HepG2 (cell line): Measurements from ENCODE around the gene PPP1R13B. TPM values are rescaled to one million over a fixed set of nuclear protein-coding genes. Genes with fewer than 3 reads are reported as not detected.

Source experiments
- EED ChIP-seq: sonication (generic); formaldehyde crosslinking; IDR thresholded peaks from 2 replicates; pipeline ENCODE4 v1.5.0; 2020; ENCODE audit warnings: mild to moderate bottlenecking, missing genetic modification reagents
- GABPB1 ChIP-seq: IDR thresholded peaks from 2 replicates; pipeline ENCODE4 v1.6.1; 2016; ENCODE audit warnings: mild to moderate bottlenecking, missing genetic modification reagents, moderate library complexity, missing compliant biosample characterization
- ISL2 ChIP-seq: sonication (generic); formaldehyde crosslinking; IDR thresholded peaks from 2 replicates; pipeline ENCODE4 v1.5.0; 2020; ENCODE audit warnings: missing genetic modification reagents
- JUND ChIP-seq: sonication (generic); formaldehyde crosslinking; IDR thresholded peaks from 2 replicates; pipeline ENCODE4 v1.8.0; 2022; ENCODE audit warnings: mild to moderate bottlenecking, missing genetic modification reagents
- KLF13 ChIP-seq: sonication (generic); formaldehyde crosslinking; IDR thresholded peaks from 2 replicates; pipeline ENCODE4 v1.4.0; 2020; ENCODE audit warnings: mild to moderate bottlenecking, missing genetic modification reagents
- MATR3 ChIP-seq: sonication (generic); formaldehyde crosslinking; IDR thresholded peaks from 2 replicates; pipeline ENCODE4 v1.4.0; 2020; ENCODE audit warnings: missing genetic modification reagents
- NCOR1 ChIP-seq: fragments of 200-600 bp; sonication (generic); IDR thresholded peaks from 2 replicates; pipeline ENCODE4 v1.7.0; 2017; ENCODE audit warnings: antibody characterized with exemption, low read length, borderline replicate concordance
- NR2C2 ChIP-seq: sonication (generic); formaldehyde crosslinking; IDR thresholded peaks from 2 replicates; pipeline ENCODE4 v1.4.0; 2020; ENCODE audit warnings: missing genetic modification reagents, mild to moderate bottlenecking, moderate library complexity, borderline replicate concordance
- NR3C1 ChIP-seq: sonication (generic); formaldehyde crosslinking; IDR thresholded peaks from 2 replicates; pipeline ENCODE4 v1.4.0; 2020; ENCODE audit warnings: missing genetic modification reagents
- PCBP1 ChIP-seq: fragments of 200-400 bp; formaldehyde crosslinking; IDR thresholded peaks from 2 replicates; pipeline ENCODE4 v1.6.1; 2017; ENCODE audit warnings: mild to moderate bottlenecking, low read depth, low read length, borderline replicate concordance
- PLRG1 ChIP-seq: fragments of 450-650 bp; conservative IDR thresholded peaks from 2 replicates; pipeline ENCODE4 v1.6.1; 2016
- SP2 ChIP-seq: sonication (generic); formaldehyde crosslinking; IDR thresholded peaks from 2 replicates; pipeline ENCODE4 v1.5.1; 2020; ENCODE audit warnings: mild to moderate bottlenecking, missing genetic modification reagents
- XBP1 ChIP-seq: sonication (generic); formaldehyde crosslinking; IDR thresholded peaks from 2 replicates; pipeline ENCODE4 v1.5.0; 2020; ENCODE audit warnings: missing genetic modification reagents
- ZBTB20 ChIP-seq: sonication (generic); formaldehyde crosslinking; IDR thresholded peaks from 2 replicates; pipeline ENCODE4 v1.8.1; 2023; ENCODE audit warnings: missing genetic modification reagents, low read depth, mild to moderate bottlenecking, borderline replicate concordance
- ZBTB3 ChIP-seq: sonication (generic); formaldehyde crosslinking; IDR thresholded peaks from 2 replicates; pipeline ENCODE4 v1.4.0; 2020; ENCODE audit warnings: low read depth, mild to moderate bottlenecking, moderate library complexity, missing genetic modification reagents, borderline replicate concordance
- ZFAT ChIP-seq: sonication (generic); formaldehyde crosslinking; conservative IDR thresholded peaks from 2 replicates; pipeline ENCODE4 v1.8.1; 2023; ENCODE audit warnings: missing genetic modification reagents, inconsistent platforms
- ZFYVE20 ChIP-seq: sonication (generic); formaldehyde crosslinking; IDR thresholded peaks from 2 replicates; pipeline ENCODE4 v1.8.0; 2023; ENCODE audit warnings: low read depth, mild to moderate bottlenecking, moderate library complexity, missing genetic modification reagents, borderline replicate concordance
- ZNF121 ChIP-seq: sonication (generic); formaldehyde crosslinking; IDR thresholded peaks from 2 replicates; pipeline ENCODE4 v1.5.0; 2020; ENCODE audit warnings: mild to moderate bottlenecking, missing genetic modification reagents
- ZNF234 ChIP-seq: sonication (generic); formaldehyde crosslinking; conservative IDR thresholded peaks from 2 replicates; pipeline ENCODE4 v1.5.1; 2020; ENCODE audit warnings: mild to moderate bottlenecking, missing genetic modification reagents
- ZNF317 ChIP-seq: sonication (generic); formaldehyde crosslinking; IDR thresholded peaks from 2 replicates; pipeline ENCODE4 v1.5.0; 2020; ENCODE audit warnings: mild to moderate bottlenecking, missing genetic modification reagents
- ZNF501 ChIP-seq: sonication (generic); formaldehyde crosslinking; IDR thresholded peaks from 2 replicates; pipeline ENCODE4 v1.5.1; 2020; ENCODE audit warnings: mild to moderate bottlenecking, moderate library complexity, missing genetic modification reagents
- ZNF703 ChIP-seq: sonication (generic); formaldehyde crosslinking; IDR thresholded peaks from 2 replicates; pipeline ENCODE4 v1.5.1; 2020; ENCODE audit warnings: missing genetic modification reagents, mild to moderate bottlenecking, moderate library complexity, borderline replicate concordance
- ZNF713 ChIP-seq: sonication (generic); formaldehyde crosslinking; IDR thresholded peaks from 2 replicates; pipeline ENCODE4 v1.4.0; 2020; ENCODE audit warnings: mild to moderate bottlenecking, missing genetic modification reagents
- ZNF720 ChIP-seq: sonication (generic); formaldehyde crosslinking; IDR thresholded peaks from 2 replicates; pipeline ENCODE4 v1.4.0; 2020; ENCODE audit warnings: missing genetic modification reagents
- ZZZ3 ChIP-seq: sonication (generic); formaldehyde crosslinking; IDR thresholded peaks from 2 replicates; pipeline ENCODE4 v1.4.0; 2020; ENCODE audit warnings: missing genetic modification reagents, mild to moderate bottlenecking, borderline replicate concordance
- polyA plus RNA-seq, 8 experiments: library from polyadenylated mRNA; depleted of rRNA in 3 of 8; stranded (reverse) in 7 of 8; unstranded in 1 of 8; fragments of >200 nt; fragmentation: Illumina TruSeq in 4 of 8; extraction: Trizol in 4 of 8; gene quantifications; 2 replicates each; pipeline versions ENCODE4 v1.2.1 to v1.2.3, GENCODE V29; 2011 to 2016; ENCODE audit warnings: low read depth in 4 of 8, missing spikeins in 1 of 8, mixed read lengths in 1 of 8; ENCODE audit not compliant: insufficient read depth in 1 of 8
- total RNA-seq, 5 experiments: library from RNA; depleted of rRNA; stranded (reverse); fragments of >200 nt; fragmentation: Illumina TruSeq; extraction: Trizol; gene quantifications; 2 replicates each; pipeline ENCODE4 v1.2.3, GENCODE V29; 2016; ENCODE audit warnings: low read depth in 1 of 5
- TF ChIP-seq, protein P1 (sequence below): IDR thresholded peaks from 2 replicates; pipeline ENCODE4 v1.6.1; 2016; ENCODE audit warnings: missing genetic modification reagents, missing compliant biosample characterization
- TF ChIP-seq, protein P2 (sequence below), 2 experiments: sonication (generic) in 1 of 2; formaldehyde crosslinking in 1 of 2; IDR thresholded peaks; 2 replicates each; pipeline versions ENCODE4 v1.4.0 to v1.6.1; 2018 to 2020; ENCODE audit warnings: missing genetic modification reagents in 2 of 2, borderline replicate concordance in 1 of 2, low read depth in 1 of 2, mild to moderate bottlenecking in 1 of 2, missing biosample characterization in 1 of 2

The PPP1R13B gene
- total and polyA plus RNA-seq, 2 of the 13 experiments (the other 11 are each of a cell fraction or from before 2014, with no cell fraction given) = 4.6 to 9.4 TPM

DNA sequence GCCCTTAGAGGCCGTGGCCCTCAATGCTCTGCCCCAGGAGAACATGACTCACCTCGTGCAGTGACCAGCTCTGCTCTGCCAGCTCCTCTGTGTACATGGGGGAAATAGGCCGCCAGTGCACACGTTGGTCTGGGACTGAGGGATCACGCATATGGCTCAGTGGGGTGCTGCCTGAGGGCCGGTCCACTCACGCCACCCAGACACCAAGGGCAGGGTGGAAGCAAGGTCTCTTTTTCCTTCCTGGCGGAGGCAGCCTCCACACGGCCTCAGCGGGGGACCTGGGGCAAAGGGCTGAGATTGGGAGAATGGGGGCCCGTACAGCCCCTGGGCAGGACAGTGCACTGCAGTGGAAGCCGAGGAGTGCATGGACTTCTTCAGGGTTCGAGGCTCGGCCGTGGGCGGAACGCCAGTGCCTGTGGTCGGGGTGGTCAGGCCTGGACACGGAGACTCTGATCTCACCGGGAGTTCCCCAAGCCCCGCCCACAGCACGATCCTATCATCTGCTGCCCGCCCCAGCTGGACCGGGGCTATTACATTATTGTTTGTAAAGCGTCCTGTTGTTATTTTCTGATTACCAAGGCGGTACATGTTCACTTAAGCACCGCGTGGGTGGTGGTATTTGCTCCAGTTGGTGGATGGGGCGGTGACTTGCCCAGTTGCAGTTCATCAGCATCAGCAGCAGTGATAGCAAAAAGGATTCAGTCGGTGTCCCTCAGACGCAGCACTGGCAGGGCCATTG lies 42.1 kb upstream of the PPP1R13B start (continued):
- TF ChIP-seq NR2C2 (no peak), XBP1 (peak; percentile 73; the same call in 1 of the 2 replicates), MATR3 (CRISPR knock-in tag) (no peak), ZNF713 (CRISPR knock-in tag) (no peak), ZNF703 (CRISPR knock-in tag) (0 out of 2 replicates have a peak, but pooled peaks have one; percentile 70), NCOR1 (no peak), ZNF501 (CRISPR knock-in tag) (0 out of 2 replicates have a peak, but pooled peaks have one; percentile 28), ZNF317 (CRISPR knock-in tag) (0 out of 2 replicates have a peak, but pooled peaks have one; percentile 45), ZFAT (CRISPR knock-in tag) (no peak), NR3C1 (CRISPR knock-in tag) (no peak), ZFYVE20 (CRISPR knock-in tag) (no peak), ZBTB20 (CRISPR knock-in tag) (0 out of 2 replicates have a peak, but pooled peaks have one; percentile 55), ZZZ3 (peak; percentile 53; the same call in 1 of the 2 replicates), EED (CRISPR knock-in tag) (no peak), KLF13 (no peak), PCBP1 (0 out of 2 replicates have a peak, but pooled peaks have one; percentile 27), ZNF234 (CRISPR knock-in tag) (no peak), GABPB1 (CRISPR knock-in tag) (peak; percentile 53; the same call in 1 of the 2 replicates), PLRG1 (no peak), ISL2 (CRISPR knock-in tag) (peak; percentile 40; the same call in 1 of the 2 replicates), SP2 (CRISPR knock-in tag) (no peak), ZNF121 (CRISPR knock-in tag) (no peak), JUND (CRISPR knock-in tag) (peak; percentile 66; the same call in 1 of the 2 replicates), ZBTB3 (no peak), ZNF720 (CRISPR knock-in tag) (no peak)
- TF ChIP-seq, protein P1, sequence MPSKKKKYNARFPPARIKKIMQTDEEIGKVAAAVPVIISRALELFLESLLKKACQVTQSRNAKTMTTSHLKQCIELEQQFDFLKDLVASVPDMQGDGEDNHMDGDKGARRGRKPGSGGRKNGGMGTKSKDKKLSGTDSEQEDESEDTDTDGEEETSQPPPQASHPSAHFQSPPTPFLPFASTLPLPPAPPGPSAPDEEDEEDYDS (CRISPR knock-in tag) = 0 out of 2 replicates have a peak, but pooled peaks have one; percentile 15
- TF ChIP-seq, protein P2, sequence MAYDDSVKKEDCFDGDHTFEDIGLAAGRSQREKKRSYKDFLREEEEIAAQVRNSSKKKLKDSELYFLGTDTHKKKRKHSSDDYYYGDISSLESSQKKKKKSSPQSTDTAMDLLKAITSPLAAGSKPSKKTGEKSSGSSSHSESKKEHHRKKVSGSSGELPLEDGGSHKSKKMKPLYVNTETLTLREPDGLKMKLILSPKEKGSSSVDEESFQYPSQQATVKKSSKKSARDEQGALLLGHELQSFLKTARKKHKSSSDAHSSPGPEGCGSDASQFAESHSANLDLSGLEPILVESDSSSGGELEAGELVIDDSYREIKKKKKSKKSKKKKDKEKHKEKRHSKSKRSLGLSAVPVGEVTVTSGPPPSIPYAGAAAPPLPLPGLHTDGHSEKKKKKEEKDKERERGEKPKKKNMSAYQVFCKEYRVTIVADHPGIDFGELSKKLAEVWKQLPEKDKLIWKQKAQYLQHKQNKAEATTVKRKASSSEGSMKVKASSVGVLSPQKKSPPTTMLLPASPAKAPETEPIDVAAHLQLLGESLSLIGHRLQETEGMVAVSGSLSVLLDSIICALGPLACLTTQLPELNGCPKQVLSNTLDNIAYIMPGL (CRISPR knock-in tag; IDR thresholded peaks at IDR 0.05; ENCODE audit: borderline replicate concordance in 1 of 2, low read depth in 1 of 2) = peak in 1 of 2 experiments; percentile 71; a peak in 2 of 4 replicates
